IMR-90 (cell line): ENCODE measurements around the gene ACTR2. TPM values are rescaled to one million over a fixed set of nuclear protein-coding genes. Genes with fewer than 3 reads are reported as not detected.

Experiments used
- ATAC-seq: fragments of 200-7000 bp; cut with Tn5 transposase; 2 replicates; pipeline ENCODE4 v1.9.1; 2020; ENCODE audit warnings: low read depth, mild to moderate bottlenecking, moderate library complexity
- BruUV-seq: library from RNA; stranded (reverse); fragments of 400-500 nt; replicated peaks from 2 replicates; lab custom pipeline; 2021; lab: Mats Ljungman, UMichigan
- CTCF ChIA-PET: fragments of 300-600 bp; formaldehyde crosslinking; extraction: SDS; loops from one replicate; lab custom pipeline; 2021; ENCODE audit warnings: antibody characterized with exemption; lab: Yijun Ruan, JAX
- POLR2A ChIA-PET: fragments of 300-600 bp; sonication (Branson Sonifier 250); formaldehyde crosslinking; loops from one replicate; lab custom pipeline; 2022; ENCODE audit warnings: antibody characterized with exemption; ENCODE audit not compliant: unreplicated experiment; lab: Charles Lee
- DNase-seq: peaks from one replicate; pipeline ENCODE4 v3.0.0; 2013
- H2AFZ ChIP-seq: replicated peaks from 2 replicates; pipeline ENCODE3; 2013; ENCODE audit warnings: low read length, mild to moderate bottlenecking; ENCODE audit not compliant: poor library complexity
- H2AK5ac ChIP-seq: 2 replicates; pipeline ENCODE4 v1.6.1; 2013; ENCODE audit warnings: low read depth, low read length, inconsistent platforms
- H2AK9ac ChIP-seq: replicated peaks from 2 replicates; pipeline ENCODE3; 2013; ENCODE audit warnings: mild to moderate bottlenecking, low read depth, low read length, moderate library complexity; ENCODE audit not compliant: poor library complexity
- H2BK120ac ChIP-seq: 2 replicates; pipeline ENCODE4 v1.6.1; 2013; ENCODE audit warnings: low read depth, low read length, inconsistent platforms
- H2BK15ac ChIP-seq: 3 replicates; pipeline ENCODE4 v1.6.1; 2013; ENCODE audit warnings: low read depth, low read length, inconsistent platforms
- H2BK20ac ChIP-seq: 2 replicates; pipeline ENCODE4 v1.6.1; 2013; ENCODE audit warnings: low read depth, mild to moderate bottlenecking, inconsistent platforms, low read length, moderate library complexity
- H2BK5ac ChIP-seq: 2 replicates; pipeline ENCODE4 v1.6.1; 2013; ENCODE audit warnings: mild to moderate bottlenecking, low read depth, low read length, inconsistent platforms; ENCODE audit not compliant: poor library complexity, severe bottlenecking
- H3K14ac ChIP-seq: replicated peaks from 2 replicates; pipeline ENCODE4 v1.6.1; 2013; ENCODE audit warnings: low read depth, low read length, inconsistent platforms
- H3K18ac ChIP-seq: 2 replicates; pipeline ENCODE4 v1.6.1; 2013; ENCODE audit warnings: low read depth, low read length, control low read depth
- H3K23ac ChIP-seq: 2 replicates; pipeline ENCODE4 v1.6.1; 2013; ENCODE audit warnings: low read depth, low read length, inconsistent platforms
- H3K27ac ChIP-seq: 2 replicates; pipeline ENCODE4 v1.5.1; 2013; ENCODE audit warnings: mild to moderate bottlenecking, control low read depth, low read length; ENCODE audit not compliant: insufficient read depth
- H3K27me3 ChIP-seq: 2 replicates; pipeline ENCODE4 v1.6.1; 2013; ENCODE audit warnings: low read length; ENCODE audit not compliant: control insufficient read depth, insufficient read depth
- H3K36me3 ChIP-seq: 2 replicates; pipeline ENCODE4 v1.6.1; 2013; ENCODE audit warnings: low read length, mixed read lengths; ENCODE audit not compliant: control insufficient read depth, insufficient read depth
- H3K4ac ChIP-seq: 2 replicates; pipeline ENCODE4 v1.6.1; 2013; ENCODE audit warnings: low read depth, low read length, inconsistent platforms
- H3K4me1 ChIP-seq: 2 replicates; pipeline ENCODE4 v1.6.1; 2013; ENCODE audit warnings: low read length, mixed read lengths; ENCODE audit not compliant: control insufficient read depth, insufficient read depth
- H3K4me2 ChIP-seq: 2 replicates; pipeline ENCODE4 v1.6.1; 2013; ENCODE audit warnings: low read depth, mild to moderate bottlenecking, control low read depth, low read length, moderate library complexity
- H3K4me3 ChIP-seq: 2 replicates; pipeline ENCODE4 v1.5.1; 2013; ENCODE audit warnings: low read depth, mild to moderate bottlenecking, control low read depth, low read length, moderate library complexity; ENCODE audit not compliant: insufficient read depth
- H3K56ac ChIP-seq: 2 replicates; pipeline ENCODE4 v1.6.1; 2013; ENCODE audit warnings: low read length, inconsistent platforms; ENCODE audit not compliant: insufficient read depth; ENCODE audit errors: extremely low read depth
- H3K79me1 ChIP-seq, 2 experiments: 2 replicates each; pipeline ENCODE4 v1.6.1; 2013; ENCODE audit warnings: low read length in 2 of 2, inconsistent platforms in 1 of 2, low read depth in 1 of 2
- H3K9ac ChIP-seq: 2 replicates; pipeline ENCODE4 v1.6.1; 2013; ENCODE audit warnings: low read depth, low read length, control low read depth
- H3K9me1 ChIP-seq: 2 replicates; pipeline ENCODE4 v1.6.1; 2013; ENCODE audit warnings: low read length, inconsistent platforms; ENCODE audit not compliant: insufficient read depth
- H3K9me3 ChIP-seq: 2 replicates; pipeline ENCODE4 v1.6.1; 2013; ENCODE audit warnings: low read length; ENCODE audit not compliant: control insufficient read depth, insufficient read depth
- H4K20me1 ChIP-seq: 2 replicates; pipeline ENCODE4 v1.6.1; 2013; ENCODE audit warnings: low read length, inconsistent platforms; ENCODE audit not compliant: insufficient read depth
- H4K5ac ChIP-seq: 2 replicates; pipeline ENCODE4 v1.6.1; 2013; ENCODE audit warnings: mild to moderate bottlenecking, low read depth, low read length, control low read depth
- H4K8ac ChIP-seq, 2 experiments: 2 replicates each; pipeline ENCODE4 v1.6.1; 2013; ENCODE audit warnings: low read depth in 2 of 2, low read length in 2 of 2, control low read depth in 1 of 2, inconsistent platforms in 1 of 2
- H4K91ac ChIP-seq: 2 replicates; pipeline ENCODE4 v1.6.1; 2013; ENCODE audit warnings: low read depth, low read length, inconsistent platforms; ENCODE audit not compliant: insufficient read depth
- BHLHE40 ChIP-seq: fragments of 150-350 bp; IDR thresholded peaks from 2 replicates; pipeline ENCODE4 v1.6.1; 2016; ENCODE audit warnings: mild to moderate bottlenecking, low read depth, low read length
- CEBPB ChIP-seq: IDR thresholded peaks from 2 replicates; pipeline ENCODE4 v1.6.1; 2012; ENCODE audit warnings: low read depth, low read length, improper control_type of control experiment
- CHD1 ChIP-seq: IDR thresholded peaks from 2 replicates; pipeline ENCODE4 v1.6.1; 2012; ENCODE audit warnings: low read depth, low read length, improper control_type of control experiment
- CTCF ChIP-seq: conservative IDR thresholded peaks from 2 replicates; pipeline ENCODE4 v1.5.1; 2012; ENCODE audit warnings: mild to moderate bottlenecking, low read depth, low read length, improper control_type of control experiment
- ELK1 ChIP-seq: fragments of 150-350 bp; IDR thresholded peaks from 2 replicates; pipeline ENCODE4 v1.6.1; 2016; ENCODE audit warnings: low read depth, mild to moderate bottlenecking, low read length, moderate library complexity, borderline replicate concordance
- FOS ChIP-seq: fragments of 150-350 bp; IDR thresholded peaks from 2 replicates; pipeline ENCODE4 v1.6.1; 2016; ENCODE audit warnings: low read depth, low read length
- MAFK ChIP-seq: IDR thresholded peaks from 2 replicates; pipeline ENCODE4 v1.6.1; 2012; ENCODE audit warnings: low read depth, low read length, improper control_type of control experiment
- MAZ ChIP-seq: IDR thresholded peaks from 2 replicates; pipeline ENCODE4 v1.6.1; 2012; ENCODE audit warnings: low read depth, mild to moderate bottlenecking, low read length, improper control_type of control experiment, moderate library complexity, borderline replicate concordance
- MXI1 ChIP-seq: IDR thresholded peaks from 2 replicates; pipeline ENCODE4 v1.6.1; 2012; ENCODE audit warnings: low read depth, mild to moderate bottlenecking, low read length, moderate library complexity, borderline replicate concordance
- NFE2L2 ChIP-seq: fragments of 150-350 bp; IDR thresholded peaks from 2 replicates; pipeline ENCODE4 v1.6.1; 2016; ENCODE audit warnings: low read depth, mild to moderate bottlenecking, low read length
- POLR2A ChIP-seq: IDR thresholded peaks from 2 replicates; pipeline ENCODE4 v1.6.1; 2012; ENCODE audit warnings: mild to moderate bottlenecking, low read depth, low read length
- RAD21 ChIP-seq: IDR thresholded peaks from 2 replicates; pipeline ENCODE4 v1.6.1; 2012; ENCODE audit warnings: low read length, improper control_type of control experiment
- RCOR1 ChIP-seq: IDR thresholded peaks from 2 replicates; pipeline ENCODE4 v1.6.1; 2012; ENCODE audit warnings: mild to moderate bottlenecking, low read length, improper control_type of control experiment; ENCODE audit not compliant: insufficient replicate concordance
- RFX5 ChIP-seq: IDR thresholded peaks from 2 replicates; pipeline ENCODE4 v1.8.0; 2012; ENCODE audit warnings: low read depth, mild to moderate bottlenecking, low read length, moderate library complexity
- SMC3 ChIP-seq: fragments of 150-350 bp; IDR thresholded peaks from 2 replicates; pipeline ENCODE4 v1.6.1; 2016; ENCODE audit warnings: low read depth, mild to moderate bottlenecking, antibody characterized with exemption, low read length, moderate library complexity
- USF2 ChIP-seq: fragments of 150-350 bp; IDR thresholded peaks from 2 replicates; pipeline ENCODE4 v1.6.1; 2017; ENCODE audit warnings: mild to moderate bottlenecking, antibody characterized with exemption, low read length, low read depth
- WGBS, 2 experiments: methylation state at CpG; one replicate each; pipeline versions ENCODE4 v1.1.5 to v1.1.7; 2013; ENCODE audit warnings: missing lambda C conversion rate in 2 of 2; ENCODE audit not compliant: insufficient read length in 1 of 2; ENCODE audit errors: extremely low coverage in 2 of 2; 5-methylcytosine and 5-hydroxymethylcytosine counted together
- dilution Hi-C: fragments of 300-500 bp; cut with HindIII; formaldehyde crosslinking; loops from one replicate; pipeline ENCODE4 v1.14.3; 2018; ENCODE audit warnings: low sequenced_read_pairs; ENCODE audit not compliant: unreplicated experiment
- in situ Hi-C: fragments of 300-500 bp; cut with MboI; formaldehyde crosslinking; loops from 3 replicates; pipeline ENCODE4 v1.14.3; 2019; ENCODE audit warnings: low sequenced_read_pairs, inconsistent platforms, mixed read lengths
- intact Hi-C: fragments of 100-400 bp; cut with micrococcal nuclease; formaldehyde crosslinking; loops from 2 replicates; pipeline ENCODE4 v1.10.0; 2022
- polyA plus RNA-seq, 3 experiments: library from polyadenylated mRNA; depleted of rRNA; stranded (reverse); fragments of >200 nt; gene quantifications; 2 replicates each; pipeline ENCODE4 v1.2.3, GENCODE V29; 2012; ENCODE audit warnings: low replicate concordance in 1 of 3
- total RNA-seq: library from RNA; depleted of rRNA; stranded (reverse); fragments of >200 nt; gene quantifications from 2 replicates; pipeline ENCODE4 v1.2.3, GENCODE V29; 2012

Gene ACTR2
- total and polyA plus RNA-seq, 2 of the 4 experiments (the other 2 are of a cell fraction) = 141 to 205 TPM

- dilution Hi-C loops (no loop called here), intact Hi-C loops (no loop called here), in situ Hi-C loops (no loop called here)
- Histone ChIP-seq H3K9ac (no peak overlapping the region), H4K20me1 (peaks cover 8% of the 10 kb centered on the region; the same call in 1 of the 2 replicates), H3K79me1 (peaks cover 26 to 64% of the 10 kb centered on the region in 2 experiments), H3K23ac (no peak overlapping the region), H3K9me1 (peaks cover 28% of the 10 kb centered on the region), H2BK120ac (no peak overlapping the region), H2BK5ac (no peak overlapping the region), H3K4me1 (peaks cover 26% of the 10 kb centered on the region), H2AK9ac (no peak overlapping the region), H3K4me3 (no peak overlapping the region), H3K18ac (no peak overlapping the region), H4K8ac (no peak overlapping the region), H3K27me3 (no peaks in the 10 kb centered on the region), H3K14ac (no peak overlapping the region), H2BK20ac (no peak overlapping the region), H2BK15ac (no peak overlapping the region), H3K9me3 (no peaks in the 10 kb centered on the region), H3K56ac (no peak overlapping the region), H4K5ac (no peak overlapping the region), H3K36me3 (peaks cover 22% of the 10 kb centered on the region), H3K4me2 (no peak overlapping the region), H3K4ac (no peak overlapping the region), H2AFZ (no peak overlapping the region), H4K91ac (no peak overlapping the region), H3K27ac (no peak overlapping the region), H2AK5ac (0 out of 2 replicates have a peak overlapping the region, but pooled peaks have one; percentile 20)
- POLR2A ChIA-PET = no interaction called here
- ATAC-seq (no peak), DNase-seq (peak; percentile 24)
- BruUV-seq = no TSS peak
- CTCF ChIA-PET = no interaction called here
- WGBS, 2 experiments = 100% methylated on average over 6 of the region's 7 CpGs; no CpG with 5 or more reads in 1 of the 2 experiments
- TF ChIP-seq ELK1 (no peak), MXI1 (no peak), RFX5 (no peak), FOS (no peak), USF2 (no peak), RAD21 (no peak), NFE2L2 (no peak), RCOR1 (no peak), MAZ (no peak), CEBPB (no peak), MAFK (no peak), POLR2A (no peak), CTCF (no peak), SMC3 (no peak), CHD1 (no peak), BHLHE40 (no peak)
Observed at GRCh38 chr2:65317841-65318240, 90.2 kb downstream of the ACTR2 start.
